Posterior vena cava (tissue), 2 donors: ENCODE data around the gene CREBZF. TPM values are rescaled to one million over a fixed set of nuclear protein-coding genes. Genes with fewer than 3 reads are reported as not detected.
A peak's percentile ranks its signal among the peaks of the same experiment; 100 is the strongest.
"Not testable (repeated sequence)": the region's sequence is repeated elsewhere in the genome, so short reads cannot be mapped to it uniquely, and the experiment has no call there.

Source experiments
- DNase-seq: peaks from one replicate; pipeline ENCODE4 v3.0.0-alpha.2; 2020; ENCODE audit warnings: low spot score
- intact Hi-C, 2 donors: fragments of 100-400 bp; cut with DNase I; formaldehyde crosslinking; loops; one replicate each; pipeline versions ENCODE4 v1.14.1 to v1.14.2; 2022 to 2023
- total RNA-seq, 2 donors: library from RNA; stranded (reverse); fragmentation: NEBNext Ultra II Directional; extraction: Animal tissue kit (Norgen Biotek cat#: 25700); gene quantifications; one replicate each; pipeline ENCODE4 v1.2.1, GENCODE V29; 2021
- donor health status: DM: yes; HTN: yes; CAD: no.
- donor health status: DM: yes; HTN: yes; CAD: no.

CREBZF gene
- total RNA-seq, 2 donors from 2014 or later, result 31.7 to 34.5 TPM

GRCh38 chr11:85634747-85635146, 30.2 kb downstream of the CREBZF start:
- intact Hi-C loops, result no loop called here
- DNase-seq, result no peak

- intact Hi-C loops, result no loop called here
- DNase-seq, result no peak
These were observed 36.1 kb downstream of the CREBZF start for GRCh38 chr11:85628771-85629341.

GRCh38 chr11:85627998-85628770, 36.7 kb downstream of the CREBZF start, which contains the start of gene TMEM126B:
TSS of gene TMEM126B (plus strand) at chr11:85628593. CDS start at chr11:85628608, 15 bp downstream.
- intact Hi-C loops, result no loop called here
- DNase-seq, result peak; percentile 99

DNA sequence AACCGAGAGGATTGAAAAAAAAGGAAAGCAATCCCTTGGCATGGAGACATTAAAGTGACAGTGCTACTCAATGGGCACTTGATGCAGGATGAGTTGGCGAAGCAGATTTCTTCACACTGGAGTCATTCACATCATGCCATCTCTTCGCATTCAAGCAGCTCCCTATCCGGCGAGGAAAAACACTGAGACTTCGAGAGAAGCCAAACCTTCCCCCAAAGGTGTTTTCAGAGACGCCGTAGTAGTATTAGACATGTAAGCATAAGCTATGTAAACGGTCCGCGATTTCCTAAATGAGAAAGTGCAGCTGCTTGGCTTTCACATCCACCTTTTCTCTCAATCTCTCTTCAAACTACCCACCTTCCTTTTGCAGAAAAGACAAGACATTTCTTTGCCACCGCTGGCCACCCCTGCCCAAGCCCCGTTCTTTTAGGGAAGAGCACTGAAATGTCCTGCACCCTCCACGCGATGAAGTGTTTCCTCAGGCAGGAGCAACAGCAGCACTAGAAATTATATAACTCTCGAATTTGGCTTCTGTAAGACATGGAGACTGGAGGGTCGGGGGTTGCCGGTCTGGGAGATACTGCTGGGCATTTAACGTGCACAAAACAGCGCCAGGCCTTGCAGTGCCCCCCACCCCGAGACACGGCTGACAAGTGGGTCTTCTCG, 37.5 kb downstream of the CREBZF start, which contains the start of gene DLG2:
Gene DLG2, minus strand, starts transcription at position 13 of the 666 bp plus-strand sequence.
- intact Hi-C loops, result no loop called here
- peak; percentile 80 for DNase-seq

GRCh38 chr11:85626496-85626895, 38.4 kb downstream of the CREBZF start:
- intact Hi-C loops, result no loop called here
- no peak for DNase-seq

DNA sequence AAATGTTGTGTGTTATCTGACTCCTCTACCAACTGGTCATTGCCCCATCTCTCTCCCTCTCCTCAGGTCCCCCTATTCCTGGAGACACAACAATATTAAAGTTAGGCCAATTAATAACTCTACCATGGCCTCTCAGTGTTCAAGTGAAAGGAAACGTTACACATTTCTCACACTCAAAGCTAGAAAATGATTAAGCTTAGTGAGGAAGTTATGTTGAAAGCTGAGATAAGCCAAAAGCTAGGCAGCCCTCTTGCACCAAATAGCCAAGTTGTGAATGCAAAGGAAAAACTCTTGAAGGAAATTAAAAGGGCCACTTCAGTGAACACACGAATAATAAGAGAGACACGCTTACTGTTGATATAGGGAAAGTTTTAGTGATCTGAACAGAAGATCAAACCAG, 44.7 kb downstream of the CREBZF start:
- intact Hi-C loops, result no loop called here
- no peak for DNase-seq

DNA sequence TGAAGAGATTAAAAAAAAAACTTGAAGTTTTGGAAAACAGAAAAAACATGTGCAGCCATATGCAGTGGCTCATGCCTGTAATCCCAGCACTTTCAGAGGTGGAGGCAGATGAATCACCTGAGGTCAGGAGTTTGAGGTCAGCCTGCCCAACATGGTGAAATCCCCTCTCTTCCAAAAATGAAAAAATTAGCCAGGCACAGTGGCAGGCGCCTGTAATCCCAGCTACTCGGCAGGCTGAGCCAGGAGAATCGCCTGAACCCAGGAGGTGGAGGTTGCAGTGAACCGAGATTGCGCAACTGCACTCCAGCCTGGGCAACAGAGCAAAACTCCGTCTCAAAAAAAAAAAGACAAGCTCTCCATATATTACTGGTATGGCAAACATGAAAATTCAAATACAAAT, 45.4 kb downstream of the CREBZF start:
- DNase-seq, result no peak
- intact Hi-C loops, result no loop called here

GRCh38 chr11:85611643-85612042, 53.3 kb downstream of the CREBZF start:
- intact Hi-C loops, DNase-seq: not testable (repeated sequence)

Other genes with a start within 250 kb of the CREBZF start
- 10 to 100 TPM; 17.2 to 20.5 TPM for gene DLG2, start 37.8 kb downstream of the CREBZF start, total RNA-seq
- 10 to 100 TPM; 55.1 to 59.5 TPM for gene TMEM126B, start 36.5 kb downstream of the CREBZF start, total RNA-seq
- gene TMEM126A, start 17.2 kb downstream of the CREBZF start, total RNA-seq, result 10 to 100 TPM; 29.6 to 30.2 TPM
- 1 to 10 TPM; 1.3 to 2.5 TPM for gene CCDC89, start 21.1 kb upstream of the CREBZF start, total RNA-seq
- gene SYTL2, start 146.0 kb upstream of the CREBZF start, total RNA-seq, result 100 to 1,000 TPM; 144 to 183 TPM
- gene CCDC83, start 190.3 kb upstream of the CREBZF start, total RNA-seq, result not detected